Epidermal melanocyte (primary cell): ENCODE results near the gene LTBP4.

ENCODE experiments used
- DNase-seq: peaks from one replicate; pipeline ENCODE4 v3.0.0; 2011; ENCODE audit warnings: low spot score; ENCODE audit not compliant: insufficient read length

Gene LTBP4

GRCh38 chr19:40610396-40611064, 9.4 kb downstream of the LTBP4 start:
- DNase-seq: peak; percentile 38

- no peak for DNase-seq
Measured at GRCh38 chr19:40611096-40611495, 9.9 kb downstream of the LTBP4 start.

DNA sequence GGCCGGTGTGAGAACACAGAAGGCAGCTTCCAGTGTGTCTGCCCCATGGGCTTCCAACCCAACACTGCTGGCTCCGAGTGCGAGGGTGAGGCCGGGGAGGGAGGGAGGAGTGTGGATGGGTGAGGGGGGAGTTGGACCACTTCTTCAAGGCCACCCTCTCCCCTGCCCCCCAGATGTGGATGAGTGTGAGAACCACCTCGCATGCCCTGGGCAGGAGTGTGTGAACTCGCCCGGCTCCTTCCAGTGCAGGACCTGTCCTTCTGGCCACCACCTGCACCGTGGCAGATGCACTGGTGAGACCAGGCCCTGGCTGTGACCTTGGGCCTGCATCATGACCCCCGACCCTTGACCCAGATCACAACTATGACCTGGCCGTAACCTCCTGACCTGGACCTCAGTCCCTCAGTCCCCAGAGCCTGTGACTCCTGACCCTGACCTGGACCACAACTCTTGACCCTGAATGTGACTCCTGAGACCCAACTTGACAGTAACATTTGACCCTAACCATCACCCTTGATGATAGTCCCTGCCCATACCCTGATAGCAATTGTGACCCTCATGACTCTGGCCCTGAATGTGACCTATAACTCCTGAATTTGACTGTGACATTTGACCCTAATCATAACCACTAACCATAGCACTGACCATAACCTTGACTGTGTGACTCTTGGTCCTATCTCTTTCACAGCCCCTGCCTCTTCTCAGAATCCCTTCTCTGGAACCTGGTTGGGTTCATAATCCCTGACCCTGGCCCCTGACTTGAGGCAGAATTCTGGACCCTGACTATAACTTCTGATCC, 10.9 kb downstream of the LTBP4 start:
- DNase-seq: no peak

GRCh38 chr19:40612831-40613689, 11.9 kb downstream of the LTBP4 start:
- no peak for DNase-seq

- peak; percentile 97 for DNase-seq
Measured at GRCh38 chr19:40613690-40614621, 12.8 kb downstream of the LTBP4 start.

- DNase-seq: peak; percentile 87
Measured at GRCh38 chr19:40614622-40615411, 13.6 kb downstream of the LTBP4 start.

- no peak for DNase-seq
Measured at GRCh38 chr19:40616178-40616577, 15.0 kb downstream of the LTBP4 start.

DNA sequence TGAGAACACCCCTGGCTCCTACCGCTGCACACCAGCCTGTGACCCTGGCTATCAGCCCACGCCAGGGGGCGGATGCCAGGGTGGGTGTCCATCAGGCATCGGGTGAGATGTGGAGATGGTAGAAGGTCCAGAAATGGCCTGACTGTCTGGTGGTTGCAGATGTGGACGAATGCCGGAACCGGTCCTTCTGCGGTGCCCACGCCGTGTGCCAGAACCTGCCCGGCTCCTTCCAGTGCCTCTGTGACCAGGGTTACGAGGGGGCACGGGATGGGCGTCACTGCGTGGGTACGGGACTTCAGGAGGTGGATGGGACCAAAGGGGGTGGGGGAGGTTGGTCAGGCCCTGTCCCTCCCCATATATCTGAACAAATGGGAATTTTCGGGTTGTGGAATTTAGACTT, 15.8 kb downstream of the LTBP4 start:
- DNase-seq: no peak

GRCh38 chr19:40617961-40618360, 16.8 kb downstream of the LTBP4 start:
- no peak for DNase-seq

- peak; percentile 13 for DNase-seq
Measured at GRCh38 chr19:40619333-40620160, 18.4 kb downstream of the LTBP4 start.

GRCh38 chr19:40620161-40620485, 19.0 kb downstream of the LTBP4 start:
- DNase-seq: no peak

- DNase-seq: peak; percentile 8
Measured at GRCh38 chr19:40621283-40621682, 20.1 kb downstream of the LTBP4 start.

DNA sequence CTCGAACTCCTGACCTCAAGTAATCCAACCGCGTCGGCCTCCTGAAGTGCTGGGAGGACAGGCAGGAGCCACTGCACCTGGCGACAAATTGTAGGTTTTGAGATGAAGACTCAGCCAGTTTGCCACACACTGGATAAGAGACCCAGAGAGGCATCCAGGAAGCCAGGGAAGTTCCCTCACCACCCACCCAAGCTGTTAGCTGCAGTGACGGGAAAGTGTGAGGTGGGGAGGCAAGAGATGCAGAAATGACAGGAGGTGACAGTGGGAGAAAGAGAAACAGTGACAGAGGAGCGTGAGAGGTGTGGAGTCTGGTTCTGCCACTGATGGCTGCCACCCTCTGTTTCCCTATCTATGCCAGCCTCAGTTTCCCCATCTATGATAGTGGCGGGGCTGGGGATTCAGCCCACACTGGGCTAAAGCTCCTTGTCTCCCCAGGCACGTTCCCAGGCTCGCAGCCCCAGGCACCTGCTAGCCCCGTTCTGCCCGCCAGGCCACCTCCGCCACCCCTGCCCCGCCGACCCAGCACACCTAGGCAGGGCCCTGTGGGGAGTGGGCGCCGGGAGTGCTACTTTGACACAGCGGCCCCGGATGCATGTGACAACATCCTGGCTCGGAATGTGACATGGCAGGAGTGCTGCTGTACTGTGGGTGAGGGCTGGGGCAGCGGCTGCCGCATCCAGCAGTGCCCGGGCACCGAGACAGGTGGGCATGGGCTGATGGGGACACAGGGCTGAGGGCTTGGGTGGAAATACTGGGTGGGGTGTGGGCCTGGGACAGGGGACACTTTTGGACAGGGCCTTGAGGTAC, 21.0 kb downstream of the LTBP4 start:
- DNase-seq: peak; percentile 15

DNA sequence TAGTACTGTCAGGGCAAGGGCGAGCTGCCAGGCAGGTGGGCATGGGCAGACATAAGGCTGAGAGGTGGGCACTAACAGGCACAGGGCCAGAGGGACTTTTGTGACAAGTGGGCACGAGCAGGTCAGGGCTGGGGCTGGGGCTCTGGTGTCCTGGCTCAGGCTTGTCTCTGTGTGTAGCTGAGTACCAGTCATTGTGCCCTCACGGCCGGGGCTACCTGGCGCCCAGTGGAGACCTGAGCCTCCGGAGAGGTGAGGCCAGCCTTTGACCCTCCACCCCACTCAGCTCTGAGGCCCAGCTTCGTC, 21.6 kb downstream of the LTBP4 start:
- peak; percentile 9 for DNase-seq

GRCh38 chr19:40623403-40624251, 22.5 kb downstream of the LTBP4 start:
- DNase-seq: peak; percentile 13

DNA sequence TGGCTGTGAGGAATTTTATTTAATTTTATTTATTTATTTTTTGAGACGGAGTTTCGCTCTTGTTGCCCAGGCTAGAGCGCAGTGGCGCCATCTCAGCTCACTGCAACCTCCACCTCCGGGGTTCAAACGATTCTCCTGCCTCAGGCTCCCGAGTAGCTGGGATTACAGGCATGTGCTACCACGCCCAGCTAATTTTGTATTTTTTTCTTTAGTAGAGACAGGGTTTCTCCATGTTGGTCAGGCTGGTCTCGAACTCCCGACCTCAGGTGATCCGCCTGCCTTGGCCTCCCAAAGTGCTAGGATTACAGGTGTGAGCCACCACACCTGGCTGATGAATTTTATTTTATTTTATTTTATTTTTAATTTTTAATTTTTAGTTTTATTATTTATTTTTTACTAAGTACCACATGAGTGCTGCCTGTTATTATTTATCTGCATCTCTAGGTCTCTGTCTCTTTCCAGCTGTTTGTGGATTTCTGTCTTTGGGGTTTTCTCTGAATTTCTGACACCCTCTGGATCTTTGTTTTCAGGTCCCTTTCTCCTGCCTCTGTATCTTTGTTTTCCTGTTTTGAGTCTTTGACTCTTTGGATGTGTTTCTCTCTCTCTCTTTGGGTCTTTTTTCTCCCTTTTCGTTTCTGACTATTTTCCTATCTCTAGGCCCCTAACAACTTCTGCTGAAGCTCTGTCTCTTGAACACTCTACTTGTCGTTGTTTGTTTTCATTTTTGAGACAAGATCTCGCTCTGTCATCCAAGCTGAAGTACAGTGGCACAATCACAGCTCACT, 23.4 kb downstream of the LTBP4 start:
- DNase-seq: peak; percentile 1
